Panc1 (cell line): Measurements from ENCODE around the gene STRN3. TPM values are rescaled to one million over a fixed set of nuclear protein-coding genes. Genes with fewer than 3 reads are reported as not detected.

Source experiments
- ATAC-seq: fragments of 200-7000 bp; cut with Tn5 transposase; 2 replicates; pipeline ENCODE4 v1.9.1; 2020; ENCODE audit warnings: mild to moderate bottlenecking, moderate library complexity
- BruUV-seq: library from RNA; stranded (reverse); fragments of 400-500 nt; replicated peaks from 2 replicates; lab custom pipeline; 2021; lab: Mats Ljungman, UMichigan
- CTCF ChIA-PET: fragments of 300-600 bp; sonication (Branson Sonifier 250); formaldehyde crosslinking; loops from one replicate; lab custom pipeline; 2022; ENCODE audit warnings: antibody characterized with exemption; lab: Charles Lee
- POLR2A ChIA-PET: fragments of 300-600 bp; sonication (Branson Sonifier 250); formaldehyde crosslinking; loops from one replicate; lab custom pipeline; 2022; ENCODE audit warnings: antibody characterized with exemption; lab: Charles Lee
- DNase-seq: peaks from one replicate; pipeline ENCODE4 v3.0.0-alpha.2; 2010; ENCODE audit warnings: low read depth, low spot score
- H3K27ac ChIP-seq: 2 replicates; pipeline ENCODE4 v1.5.1; 2011; ENCODE audit warnings: mild to moderate bottlenecking, low read length, inconsistent platforms
- H3K27me3 ChIP-seq: fragments of 200-500 bp; sonication (Bioruptor generic); 2 replicates; pipeline ENCODE4 v1.6.0; 2014; ENCODE audit warnings: low read length, inconsistent platforms; ENCODE audit not compliant: control insufficient read depth, insufficient read depth
- H3K36me3 ChIP-seq: fragments of 200-500 bp; sonication (Bioruptor generic); 2 replicates; pipeline ENCODE4 v1.5.1; 2014; ENCODE audit warnings: inconsistent platforms, mild to moderate bottlenecking, low read length, moderate library complexity; ENCODE audit not compliant: control insufficient read depth, insufficient read depth
- H3K4me1 ChIP-seq: 2 replicates; pipeline ENCODE4 v1.5.1; 2011; ENCODE audit warnings: inconsistent platforms, mild to moderate bottlenecking, low read length, moderate library complexity; ENCODE audit not compliant: control insufficient read depth, insufficient read depth
- H3K4me3 ChIP-seq, 2 experiments: 2 replicates each; pipeline ENCODE4 v1.5.1; 2011 to 2012; ENCODE audit warnings: low read depth in 2 of 2, low read length in 2 of 2, mild to moderate bottlenecking in 2 of 2, inconsistent platforms in 1 of 2, moderate library complexity in 1 of 2
- H3K9me3 ChIP-seq: fragments of 200-500 bp; sonication (Bioruptor generic); 2 replicates; pipeline ENCODE4 v1.5.1; 2014; ENCODE audit warnings: low read depth, mild to moderate bottlenecking, inconsistent platforms, low read length, moderate library complexity; ENCODE audit not compliant: control insufficient read depth, insufficient read depth
- POLR2AphosphoS5 ChIP-seq: IDR thresholded peaks from 2 replicates; pipeline ENCODE4 v1.6.1; 2012; ENCODE audit warnings: mild to moderate bottlenecking, low read depth, low read length, moderate library complexity
- SIN3A ChIP-seq: IDR thresholded peaks from 2 replicates; pipeline ENCODE4 v1.6.1; 2012; ENCODE audit warnings: low read depth, mild to moderate bottlenecking, low read length, moderate library complexity, borderline replicate concordance; ENCODE audit not compliant: insufficient read depth
- TCF7L2 ChIP-seq: IDR thresholded peaks from 2 replicates; pipeline ENCODE4 v1.6.1; 2011; ENCODE audit warnings: mild to moderate bottlenecking, low read depth, low read length, inconsistent platforms
- in situ Hi-C: cut with HindIII; loops from 2 replicates; pipeline ENCODE4 v1.10.0; 2016; ENCODE audit warnings: low sequenced_read_pairs, low pct_unique_long_range_greater_than_20kb
- intact Hi-C: fragments of 100-400 bp; cut with micrococcal nuclease; formaldehyde crosslinking; loops from one replicate; pipeline ENCODE4 v1.10.0; 2022; ENCODE audit not compliant: unreplicated experiment
- total RNA-seq: library from RNA; stranded (reverse); gene quantifications from one replicate; pipeline ENCODE4 v1.2.1, GENCODE V29; 2021; ENCODE audit not compliant: unreplicated experiment
- TF ChIP-seq, protein P1 (sequence below): fragments of 450-650 bp; IDR thresholded peaks from 2 replicates; pipeline ENCODE4 v1.5.1; 2017; ENCODE audit warnings: mild to moderate bottlenecking
- TF ChIP-seq, protein P2 (sequence below), 2 experiments: IDR thresholded peaks; 2 replicates each; pipeline ENCODE4 v1.6.1; 2011 to 2012; ENCODE audit warnings: low read depth in 2 of 2, control low read depth in 1 of 2, low read length in 1 of 2, mild to moderate bottlenecking in 1 of 2, moderate library complexity in 1 of 2; ENCODE audit not compliant: insufficient read depth in 1 of 2

Gene STRN3
- total RNA-seq, 1 experiment from 2014 or later, result 29.2 TPM

DNA sequence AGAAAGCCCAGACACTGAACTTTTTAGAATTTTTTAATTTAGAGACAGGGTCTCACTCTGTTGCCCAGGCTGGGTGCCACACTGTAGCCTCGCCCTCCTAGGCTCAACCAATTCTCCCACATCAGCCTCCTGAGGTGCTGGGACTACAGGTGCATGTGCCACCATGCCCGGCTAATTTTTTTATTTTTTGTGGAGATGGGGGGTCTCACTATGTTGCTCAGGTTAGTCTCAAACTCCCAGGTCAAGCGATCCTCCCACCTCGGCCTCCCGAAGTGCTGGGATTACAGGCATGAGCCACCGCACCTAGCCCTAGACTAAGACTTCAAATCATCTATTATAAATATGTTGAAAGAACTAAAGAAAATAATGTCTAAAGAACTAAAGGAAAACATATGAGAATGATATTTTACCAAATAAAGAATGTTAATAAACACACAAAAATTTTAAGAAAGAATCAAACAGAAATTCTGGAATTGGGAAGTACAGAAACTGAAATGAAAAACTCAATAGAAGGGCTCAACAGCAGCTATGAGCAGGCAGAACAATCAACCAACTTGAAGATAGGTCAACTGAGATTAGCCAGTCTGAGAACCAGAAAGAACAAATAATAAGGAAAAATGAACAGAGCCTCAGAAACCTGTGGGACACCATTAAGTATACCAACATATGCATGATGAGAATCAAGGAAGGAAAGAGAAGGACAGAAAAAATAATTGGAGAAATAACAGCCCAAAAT, 27.0 kb downstream of the STRN3 start:
- Histone ChIP-seq H3K27me3 (no peaks in the 10 kb centered on the region), H3K4me1 (peaks cover 17% of the 10 kb centered on the region), H3K9me3 (no peaks in the 10 kb centered on the region), H3K36me3 (no peaks in the 10 kb centered on the region), H3K4me3 (no peak overlapping the region), H3K27ac (no peak overlapping the region)
- intact Hi-C loops (no loop called here), in situ Hi-C loops (no loop called here)
- DNase-seq (no peak), ATAC-seq (no peak)
- ChIA-PET CTCF (no interaction called here), POLR2A (no interaction called here)
- no peak for TF ChIP-seq SIN3A
- no TSS peak for BruUV-seq

DNA sequence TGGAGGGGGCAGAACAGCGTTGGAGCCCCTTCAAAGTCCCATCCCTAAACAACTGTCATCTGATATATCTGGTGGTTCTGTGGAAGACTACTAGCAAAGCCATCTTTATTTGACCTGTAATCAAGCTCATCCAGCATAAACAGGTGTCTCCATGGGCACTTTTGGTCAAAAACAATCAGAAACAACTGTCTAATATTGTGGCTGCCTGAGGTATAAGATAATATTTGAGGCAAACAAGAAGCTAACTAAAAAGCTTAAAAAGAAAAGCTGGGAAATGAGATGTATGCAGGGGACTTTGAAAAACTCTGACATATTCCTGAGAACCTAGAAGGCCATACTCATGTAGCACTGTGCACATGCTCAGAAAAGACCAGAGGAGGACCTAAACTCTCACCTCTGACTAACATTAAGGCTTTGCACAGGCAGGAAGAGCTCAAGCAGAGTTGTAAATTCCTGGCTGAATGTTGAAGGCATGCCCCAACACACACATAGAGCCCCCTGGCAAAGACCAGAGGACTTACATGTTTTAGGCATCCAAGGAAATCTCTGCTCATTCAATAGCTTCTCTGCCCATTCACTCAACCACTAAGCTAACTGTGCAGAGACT, 28.0 kb downstream of the STRN3 start:
- H3K27me3 ChIP-seq, result no peaks in the 10 kb centered on the region
- ChIA-PET POLR2A (no interaction called here), CTCF (no interaction called here)
- BruUV-seq, result no TSS peak
- no peak overlapping the region for H3K27ac ChIP-seq
- TF ChIP-seq, protein P1, sequence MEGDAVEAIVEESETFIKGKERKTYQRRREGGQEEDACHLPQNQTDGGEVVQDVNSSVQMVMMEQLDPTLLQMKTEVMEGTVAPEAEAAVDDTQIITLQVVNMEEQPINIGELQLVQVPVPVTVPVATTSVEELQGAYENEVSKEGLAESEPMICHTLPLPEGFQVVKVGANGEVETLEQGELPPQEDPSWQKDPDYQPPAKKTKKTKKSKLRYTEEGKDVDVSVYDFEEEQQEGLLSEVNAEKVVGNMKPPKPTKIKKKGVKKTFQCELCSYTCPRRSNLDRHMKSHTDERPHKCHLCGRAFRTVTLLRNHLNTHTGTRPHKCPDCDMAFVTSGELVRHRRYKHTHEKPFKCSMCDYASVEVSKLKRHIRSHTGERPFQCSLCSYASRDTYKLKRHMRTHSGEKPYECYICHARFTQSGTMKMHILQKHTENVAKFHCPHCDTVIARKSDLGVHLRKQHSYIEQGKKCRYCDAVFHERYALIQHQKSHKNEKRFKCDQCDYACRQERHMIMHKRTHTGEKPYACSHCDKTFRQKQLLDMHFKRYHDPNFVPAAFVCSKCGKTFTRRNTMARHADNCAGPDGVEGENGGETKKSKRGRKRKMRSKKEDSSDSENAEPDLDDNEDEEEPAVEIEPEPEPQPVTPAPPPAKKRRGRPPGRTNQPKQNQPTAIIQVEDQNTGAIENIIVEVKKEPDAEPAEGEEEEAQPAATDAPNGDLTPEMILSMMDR, result no peak
- TF ChIP-seq TCF7L2 (no peak), SIN3A (no peak), POLR2AphosphoS5 (no peak)
- TF ChIP-seq, protein P2, sequence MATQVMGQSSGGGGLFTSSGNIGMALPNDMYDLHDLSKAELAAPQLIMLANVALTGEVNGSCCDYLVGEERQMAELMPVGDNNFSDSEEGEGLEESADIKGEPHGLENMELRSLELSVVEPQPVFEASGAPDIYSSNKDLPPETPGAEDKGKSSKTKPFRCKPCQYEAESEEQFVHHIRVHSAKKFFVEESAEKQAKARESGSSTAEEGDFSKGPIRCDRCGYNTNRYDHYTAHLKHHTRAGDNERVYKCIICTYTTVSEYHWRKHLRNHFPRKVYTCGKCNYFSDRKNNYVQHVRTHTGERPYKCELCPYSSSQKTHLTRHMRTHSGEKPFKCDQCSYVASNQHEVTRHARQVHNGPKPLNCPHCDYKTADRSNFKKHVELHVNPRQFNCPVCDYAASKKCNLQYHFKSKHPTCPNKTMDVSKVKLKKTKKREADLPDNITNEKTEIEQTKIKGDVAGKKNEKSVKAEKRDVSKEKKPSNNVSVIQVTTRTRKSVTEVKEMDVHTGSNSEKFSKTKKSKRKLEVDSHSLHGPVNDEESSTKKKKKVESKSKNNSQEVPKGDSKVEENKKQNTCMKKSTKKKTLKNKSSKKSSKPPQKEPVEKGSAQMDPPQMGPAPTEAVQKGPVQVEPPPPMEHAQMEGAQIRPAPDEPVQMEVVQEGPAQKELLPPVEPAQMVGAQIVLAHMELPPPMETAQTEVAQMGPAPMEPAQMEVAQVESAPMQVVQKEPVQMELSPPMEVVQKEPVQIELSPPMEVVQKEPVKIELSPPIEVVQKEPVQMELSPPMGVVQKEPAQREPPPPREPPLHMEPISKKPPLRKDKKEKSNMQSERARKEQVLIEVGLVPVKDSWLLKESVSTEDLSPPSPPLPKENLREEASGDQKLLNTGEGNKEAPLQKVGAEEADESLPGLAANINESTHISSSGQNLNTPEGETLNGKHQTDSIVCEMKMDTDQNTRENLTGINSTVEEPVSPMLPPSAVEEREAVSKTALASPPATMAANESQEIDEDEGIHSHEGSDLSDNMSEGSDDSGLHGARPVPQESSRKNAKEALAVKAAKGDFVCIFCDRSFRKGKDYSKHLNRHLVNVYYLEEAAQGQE (IDR thresholded peaks at IDR 0.05; ENCODE audit: insufficient read depth in 1 of 2, low read depth in 2 of 2, low read length in 1 of 2), result no peak
- no peaks in the 10 kb centered on the region for H3K9me3 ChIP-seq
- H3K36me3 ChIP-seq, result no peaks in the 10 kb centered on the region
- DNase-seq (no peak), ATAC-seq (no peak)
- no peak overlapping the region for H3K4me3 ChIP-seq
- intact Hi-C loops (no loop called here), in situ Hi-C loops (no loop called here)
- H3K4me1 ChIP-seq, result peaks cover 17% of the 10 kb centered on the region
